SK-N-SH treated with all-trans-retinoic acid at 6 μM for 48 hours (cell line): ENCODE results near the gene LRRC4C.

Experiments used
- ATAC-seq: fragments of 200-7000 bp; cut with Tn5 transposase; 3 replicates; pipeline ENCODE4 v1.9.1; 2020; ENCODE audit warnings: mild to moderate bottlenecking, moderate library complexity
- ARNTL ChIP-seq: fragments of 450-650 bp; formaldehyde crosslinking; IDR thresholded peaks from 2 replicates; pipeline ENCODE4 v1.5.0; 2020; ENCODE audit warnings: low read depth, mild to moderate bottlenecking, moderate library complexity, borderline replicate concordance
- BACH2 ChIP-seq: fragments of 250-450 bp; sonication (Bioruptor Pico); IDR thresholded peaks from 2 replicates; pipeline ENCODE4 v1.9.0; 2021; ENCODE audit warnings: mild to moderate bottlenecking, borderline replicate concordance
- CSDC2 ChIP-seq: fragments of 250-450 bp; sonication (Bioruptor Pico); IDR thresholded peaks from 2 replicates; pipeline ENCODE4 v1.5.0; 2020; ENCODE audit warnings: mild to moderate bottlenecking, moderate library complexity
- ESRRG ChIP-seq: fragments of 250-450 bp; sonication (Bioruptor Pico); IDR thresholded peaks from 2 replicates; pipeline ENCODE4 v1.6.1; 2021; ENCODE audit warnings: mild to moderate bottlenecking
- GLIS3 ChIP-seq: fragments of 250-450 bp; sonication (Bioruptor Pico); IDR thresholded peaks from 2 replicates; pipeline ENCODE4 v1.5.0; 2020; ENCODE audit warnings: mild to moderate bottlenecking, moderate library complexity
- ISL1 ChIP-seq: fragments of 250-450 bp; sonication (Bioruptor Pico); IDR thresholded peaks from 2 replicates; pipeline ENCODE4 v2.1.2; 2022; ENCODE audit warnings: mild to moderate bottlenecking, moderate library complexity
- OSR1 ChIP-seq: fragments of 250-450 bp; sonication (Bioruptor Pico); IDR thresholded peaks from 2 replicates; pipeline ENCODE4 v1.8.0; 2022; ENCODE audit warnings: moderate library complexity, mild to moderate bottlenecking, inconsistent platforms
- RARB ChIP-seq: fragments of 250-450 bp; sonication (Bioruptor Pico); IDR thresholded peaks from 2 replicates; pipeline ENCODE4 v1.8.0; 2021; ENCODE audit warnings: mild to moderate bottlenecking, moderate library complexity
- SNAI2 ChIP-seq: fragments of 250-450 bp; sonication (Bioruptor Pico); IDR thresholded peaks from 2 replicates; pipeline ENCODE4 v1.5.0; 2020; ENCODE audit warnings: mild to moderate bottlenecking, moderate library complexity
- TCF4 ChIP-seq: fragments of 250-450 bp; sonication (Bioruptor Pico); IDR thresholded peaks from 2 replicates; pipeline ENCODE4 v1.8.0; 2021; ENCODE audit warnings: mild to moderate bottlenecking, moderate library complexity, borderline replicate concordance
- TOX ChIP-seq: fragments of 250-450 bp; sonication (Bioruptor Pico); IDR thresholded peaks from 2 replicates; pipeline ENCODE4 v1.8.0; 2021; ENCODE audit warnings: mild to moderate bottlenecking, moderate library complexity, borderline replicate concordance
- TSHZ2 ChIP-seq: fragments of 250-450 bp; sonication (Bioruptor Pico); IDR thresholded peaks from 2 replicates; pipeline ENCODE4 v1.5.0; 2020; ENCODE audit warnings: mild to moderate bottlenecking, moderate library complexity
- ZC3H10 ChIP-seq: fragments of 250-450 bp; sonication (Bioruptor Pico); IDR thresholded peaks from 2 replicates; pipeline ENCODE4 v1.5.1; 2021; ENCODE audit warnings: mild to moderate bottlenecking, moderate library complexity
- ZFP3 ChIP-seq: fragments of 250-450 bp; sonication (Bioruptor Pico); IDR thresholded peaks from 2 replicates; pipeline ENCODE4 v1.5.0; 2020; ENCODE audit warnings: mild to moderate bottlenecking, moderate library complexity
- ZFP30 ChIP-seq: fragments of 450-650 bp; formaldehyde crosslinking; IDR thresholded peaks from 2 replicates; pipeline ENCODE4 v1.5.0; 2022; ENCODE audit warnings: mild to moderate bottlenecking, moderate library complexity
- ZNF565 ChIP-seq: fragments of 450-650 bp; formaldehyde crosslinking; conservative IDR thresholded peaks from 2 replicates; pipeline ENCODE4 v1.5.0; 2020; ENCODE audit warnings: low read depth, mild to moderate bottlenecking, moderate library complexity
- ZNF70 ChIP-seq: fragments of 450-650 bp; formaldehyde crosslinking; IDR thresholded peaks from 2 replicates; pipeline ENCODE4 v1.5.0; 2020; ENCODE audit warnings: mild to moderate bottlenecking, moderate library complexity
- ZNF8 ChIP-seq: fragments of 450-650 bp; formaldehyde crosslinking; IDR thresholded peaks from 2 replicates; pipeline ENCODE4 v1.5.0; 2020; ENCODE audit warnings: mild to moderate bottlenecking, moderate library complexity
- TF ChIP-seq, protein P1 (sequence below): fragments of 250-450 bp; sonication (Bioruptor Pico); IDR thresholded peaks from 2 replicates; pipeline ENCODE4 v1.8.0; 2020; ENCODE audit warnings: mild to moderate bottlenecking, moderate library complexity, borderline replicate concordance
- TF ChIP-seq, protein P2 (sequence below): fragments of 250-450 bp; sonication (Bioruptor Pico); IDR thresholded peaks from 2 replicates; pipeline ENCODE4 v1.5.1; 2020; ENCODE audit warnings: low read depth, mild to moderate bottlenecking, moderate library complexity
- TF ChIP-seq, protein P3 (sequence below): fragments of 250-450 bp; sonication (Bioruptor Pico); IDR thresholded peaks from 2 replicates; pipeline ENCODE4 v1.8.0; 2021; ENCODE audit warnings: low read depth, mild to moderate bottlenecking, moderate library complexity, borderline replicate concordance

LRRC4C gene

DNA sequence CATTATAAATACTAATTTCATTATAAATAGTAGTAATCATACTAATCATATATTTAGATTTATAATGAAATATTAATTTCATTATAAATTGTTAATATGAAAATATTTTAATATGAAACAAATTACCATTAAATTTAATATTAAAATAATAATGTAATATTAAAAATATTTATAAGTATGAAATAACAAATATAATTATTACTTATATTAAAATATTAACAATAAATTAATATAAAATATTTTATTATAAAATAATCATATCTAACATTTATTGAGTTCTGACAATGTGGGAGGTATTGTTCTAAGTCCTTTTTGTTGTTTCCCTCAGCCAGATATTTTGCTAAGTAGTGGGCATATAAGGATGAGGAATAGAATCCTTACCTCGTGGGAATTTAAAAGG lies 1341.4 kb downstream of the LRRC4C start (continued):
- TF ChIP-seq, protein P1, sequence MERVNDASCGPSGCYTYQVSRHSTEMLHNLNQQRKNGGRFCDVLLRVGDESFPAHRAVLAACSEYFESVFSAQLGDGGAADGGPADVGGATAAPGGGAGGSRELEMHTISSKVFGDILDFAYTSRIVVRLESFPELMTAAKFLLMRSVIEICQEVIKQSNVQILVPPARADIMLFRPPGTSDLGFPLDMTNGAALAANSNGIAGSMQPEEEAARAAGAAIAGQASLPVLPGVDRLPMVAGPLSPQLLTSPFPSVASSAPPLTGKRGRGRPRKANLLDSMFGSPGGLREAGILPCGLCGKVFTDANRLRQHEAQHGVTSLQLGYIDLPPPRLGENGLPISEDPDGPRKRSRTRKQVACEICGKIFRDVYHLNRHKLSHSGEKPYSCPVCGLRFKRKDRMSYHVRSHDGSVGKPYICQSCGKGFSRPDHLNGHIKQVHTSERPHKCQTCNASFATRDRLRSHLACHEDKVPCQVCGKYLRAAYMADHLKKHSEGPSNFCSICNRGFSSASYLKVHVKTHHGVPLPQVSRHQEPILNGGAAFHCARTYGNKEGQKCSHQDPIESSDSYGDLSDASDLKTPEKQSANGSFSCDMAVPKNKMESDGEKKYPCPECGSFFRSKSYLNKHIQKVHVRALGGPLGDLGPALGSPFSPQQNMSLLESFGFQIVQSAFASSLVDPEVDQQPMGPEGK (CRISPR knock-in tag): no peak

DNA sequence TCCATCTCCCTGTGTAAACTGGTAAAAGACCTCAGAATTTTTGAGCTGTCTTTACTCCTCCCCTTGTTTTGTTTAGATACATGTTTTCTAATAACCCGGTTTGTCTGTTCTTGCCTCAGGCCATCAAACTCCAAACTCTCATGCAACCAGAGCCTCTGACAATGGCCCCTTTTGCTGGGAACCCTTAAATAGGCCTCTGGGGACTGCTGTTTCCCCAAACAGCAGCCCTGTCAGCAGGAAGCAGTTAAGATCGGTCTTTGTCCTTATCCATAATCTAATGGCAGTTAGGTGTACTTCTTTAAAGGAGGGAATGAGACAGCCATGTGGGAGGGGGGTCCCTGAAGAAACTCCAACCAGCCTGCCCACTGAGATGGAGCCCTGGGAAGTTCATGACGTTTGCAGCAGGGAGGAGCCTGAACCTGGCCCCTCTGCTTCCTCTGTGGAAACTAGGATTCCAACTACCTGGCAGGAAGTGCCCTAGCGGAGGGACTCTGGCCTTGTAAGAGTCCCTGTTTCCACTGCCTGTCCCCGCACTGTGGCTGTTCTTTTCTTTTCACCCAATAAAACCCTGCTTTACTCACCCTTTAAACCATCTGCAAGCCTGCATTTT lies 1354.4 kb downstream of the LRRC4C start:
- no peak for TF ChIP-seq ZNF8
- TF ChIP-seq TCF4 (CRISPR knock-in tag): no peak
- TF ChIP-seq GLIS3 (CRISPR knock-in tag): no peak
- no peak for TF ChIP-seq ZFP3 (CRISPR knock-in tag)
- no peak for TF ChIP-seq ZFP30 (CRISPR knock-in tag)
- no peak for TF ChIP-seq RARB
- no peak for TF ChIP-seq ZC3H10 (CRISPR knock-in tag)
- TF ChIP-seq ARNTL (CRISPR knock-in tag): no peak
- ATAC-seq: no peak

GRCh38 chr11:40100781-40101180 lies 1358.7 kb downstream of the LRRC4C start:
- ATAC-seq: no peak
- TF ChIP-seq ZNF70: no peak
- TF ChIP-seq OSR1 (CRISPR knock-in tag): no peak
- no peak for TF ChIP-seq BACH2
- TF ChIP-seq RARB: no peak
- TF ChIP-seq ESRRG: no peak
- TF ChIP-seq, protein P2, sequence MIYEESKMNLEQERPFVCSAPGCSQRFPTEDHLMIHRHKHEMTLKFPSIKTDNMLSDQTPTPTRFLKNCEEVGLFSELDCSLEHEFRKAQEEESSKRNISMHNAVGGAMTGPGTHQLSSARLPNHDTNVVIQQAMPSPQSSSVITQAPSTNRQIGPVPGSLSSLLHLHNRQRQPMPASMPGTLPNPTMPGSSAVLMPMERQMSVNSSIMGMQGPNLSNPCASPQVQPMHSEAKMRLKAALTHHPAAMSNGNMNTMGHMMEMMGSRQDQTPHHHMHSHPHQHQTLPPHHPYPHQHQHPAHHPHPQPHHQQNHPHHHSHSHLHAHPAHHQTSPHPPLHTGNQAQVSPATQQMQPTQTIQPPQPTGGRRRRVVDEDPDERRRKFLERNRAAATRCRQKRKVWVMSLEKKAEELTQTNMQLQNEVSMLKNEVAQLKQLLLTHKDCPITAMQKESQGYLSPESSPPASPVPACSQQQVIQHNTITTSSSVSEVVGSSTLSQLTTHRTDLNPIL (CRISPR knock-in tag): no peak
- TF ChIP-seq ZNF565 (CRISPR knock-in tag): no peak
- no peak for TF ChIP-seq ZC3H10 (CRISPR knock-in tag)
- TF ChIP-seq SNAI2 (CRISPR knock-in tag): no peak
- TF ChIP-seq, protein P3, sequence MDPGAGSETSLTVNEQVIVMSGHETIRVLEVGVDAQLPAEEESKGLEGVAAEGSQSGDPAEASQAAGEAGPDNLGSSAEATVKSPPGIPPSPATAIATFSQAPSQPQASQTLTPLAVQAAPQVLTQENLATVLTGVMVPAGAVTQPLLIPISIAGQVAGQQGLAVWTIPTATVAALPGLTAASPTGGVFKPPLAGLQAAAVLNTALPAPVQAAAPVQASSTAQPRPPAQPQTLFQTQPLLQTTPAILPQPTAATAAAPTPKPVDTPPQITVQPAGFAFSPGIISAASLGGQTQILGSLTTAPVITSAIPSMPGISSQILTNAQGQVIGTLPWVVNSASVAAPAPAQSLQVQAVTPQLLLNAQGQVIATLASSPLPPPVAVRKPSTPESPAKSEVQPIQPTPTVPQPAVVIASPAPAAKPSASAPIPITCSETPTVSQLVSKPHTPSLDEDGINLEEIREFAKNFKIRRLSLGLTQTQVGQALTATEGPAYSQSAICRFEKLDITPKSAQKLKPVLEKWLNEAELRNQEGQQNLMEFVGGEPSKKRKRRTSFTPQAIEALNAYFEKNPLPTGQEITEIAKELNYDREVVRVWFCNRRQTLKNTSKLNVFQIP (CRISPR knock-in tag): no peak
- TF ChIP-seq, protein P1 (CRISPR knock-in tag): no peak
- no peak for TF ChIP-seq CSDC2 (CRISPR knock-in tag)
- no peak for TF ChIP-seq TOX
- TF ChIP-seq TCF4 (CRISPR knock-in tag): no peak
- no peak for TF ChIP-seq ZFP3 (CRISPR knock-in tag)
- no peak for TF ChIP-seq TSHZ2 (CRISPR knock-in tag)
- TF ChIP-seq ZFP30 (CRISPR knock-in tag): no peak
- no peak for TF ChIP-seq ZNF8
- TF ChIP-seq ISL1: no peak
- TF ChIP-seq ARNTL (CRISPR knock-in tag): no peak
